GM23338 (cell line): ENCODE results near the gene PCDHGB3. TPM values are rescaled to one million over a fixed set of nuclear protein-coding genes. Genes with fewer than 3 reads are reported as not detected.

Experiments
- ATAC-seq: fragments of 200-7000 bp; cut with Tn5 transposase; 3 replicates; pipeline ENCODE4 v1.9.1; 2020
- DNase-seq: peaks from one replicate; pipeline ENCODE4 v3.0.0-alpha.2; 2015; ENCODE audit warnings: low spot score
- H2AFZ ChIP-seq: fragments of 200-600 bp; sonication (generic); 2 replicates; pipeline ENCODE4 v1.8.0; 2016; ENCODE audit warnings: antibody characterized with exemption, mild to moderate bottlenecking, moderate library complexity
- H3F3A ChIP-seq: fragments of 200-600 bp; sonication (generic); replicated peaks from 2 replicates; pipeline ENCODE4 v1.8.0; 2017; ENCODE audit warnings: antibody characterized with exemption, mixed run types, low read depth
- H3K27ac ChIP-seq: fragments of 200-600 bp; sonication (generic); 2 replicates; pipeline ENCODE4 v1.6.1; 2016; ENCODE audit warnings: low read depth
- H3K27me3 ChIP-seq: fragments of 200-600 bp; sonication (generic); 2 replicates; pipeline ENCODE4 v1.8.0; 2016; ENCODE audit warnings: mild to moderate bottlenecking, mixed run types, moderate library complexity; ENCODE audit not compliant: insufficient read depth
- H3K36me3 ChIP-seq: fragments of 200-600 bp; sonication (generic); 2 replicates; pipeline ENCODE4 v1.8.0; 2016; ENCODE audit warnings: mild to moderate bottlenecking; ENCODE audit not compliant: insufficient read depth
- H3K4me1 ChIP-seq: fragments of 200-600 bp; sonication (generic); 2 replicates; pipeline ENCODE4 v1.8.0; 2016; ENCODE audit warnings: mild to moderate bottlenecking, moderate library complexity; ENCODE audit not compliant: insufficient read depth
- H3K4me2 ChIP-seq: fragments of 200-600 bp; sonication (generic); 2 replicates; pipeline ENCODE4 v1.7.1; 2017; ENCODE audit warnings: mixed run types
- H3K4me3 ChIP-seq: fragments of 200-600 bp; sonication (generic); 2 replicates; pipeline ENCODE4 v1.6.1; 2016; ENCODE audit warnings: mixed run types
- H3K79me2 ChIP-seq: fragments of 200-600 bp; sonication (generic); replicated peaks from 2 replicates; pipeline ENCODE4 v1.8.0; 2017; ENCODE audit warnings: mild to moderate bottlenecking; ENCODE audit not compliant: insufficient read depth
- H3K9me2 ChIP-seq: fragments of 200-600 bp; sonication (generic); 2 replicates; pipeline ENCODE4 v1.8.0; 2017; ENCODE audit not compliant: insufficient read depth
- H4K20me1 ChIP-seq: fragments of 200-600 bp; sonication (generic); replicated peaks from 2 replicates; pipeline ENCODE4 v1.8.0; 2017; ENCODE audit warnings: mild to moderate bottlenecking; ENCODE audit not compliant: insufficient read depth
- H3K27ac Mint-ChIP-seq: 2 replicates; pipeline ENCODE4 v1.8.0; 2020; ENCODE audit warnings: inconsistent platforms, mild to moderate bottlenecking, moderate library complexity, mixed read lengths
- H3K27me3 Mint-ChIP-seq: 3 replicates; pipeline ENCODE4 v1.8.0; 2022; ENCODE audit warnings: low read depth, mild to moderate bottlenecking, moderate library complexity, mixed read lengths, inconsistent platforms; ENCODE audit not compliant: insufficient read depth, poor library complexity
- H3K36me3 Mint-ChIP-seq: 3 replicates; pipeline ENCODE4 v1.8.0; 2021; ENCODE audit warnings: low read depth, mild to moderate bottlenecking, inconsistent platforms, moderate library complexity, mixed read lengths
- H3K4me1 Mint-ChIP-seq: 3 replicates; pipeline ENCODE4 v1.8.0; 2020; ENCODE audit warnings: mild to moderate bottlenecking, inconsistent platforms, mixed read lengths
- H3K4me3 Mint-ChIP-seq: 3 replicates; pipeline ENCODE4 v1.8.0; 2021; ENCODE audit warnings: moderate library complexity, mild to moderate bottlenecking, inconsistent platforms, mixed read lengths
- H3K9me3 Mint-ChIP-seq: 3 replicates; pipeline ENCODE4 v1.8.0; 2020; ENCODE audit warnings: moderate library complexity, mild to moderate bottlenecking, inconsistent platforms, mixed read lengths
- CREB1 ChIP-seq: fragments of 250-450 bp; sonication (Bioruptor Pico); IDR thresholded peaks from 2 replicates; pipeline ENCODE4 v1.5.0; 2020; ENCODE audit warnings: low read depth, mild to moderate bottlenecking, moderate library complexity
- EZH2 ChIP-seq: fragments of 200-600 bp; sonication (generic); IDR thresholded peaks from one replicate; pipeline ENCODE4 v1.8.0; 2017; ENCODE audit warnings: antibody characterized with exemption, mild to moderate bottlenecking, low read depth; ENCODE audit not compliant: unreplicated experiment
- EZH2phosphoT487 ChIP-seq: fragments of 200-600 bp; sonication (generic); IDR thresholded peaks from one replicate; pipeline ENCODE4 v1.8.1; 2018; ENCODE audit warnings: antibody characterized with exemption; ENCODE audit not compliant: unreplicated experiment
- JUNB ChIP-seq: IDR thresholded peaks from one replicate; pipeline ENCODE4 v1.6.1; 2016; ENCODE audit warnings: antibody characterized with exemption; ENCODE audit not compliant: unreplicated experiment
- NANOG ChIP-seq: IDR thresholded peaks from 2 replicates; pipeline ENCODE4 v1.6.1; 2016; ENCODE audit warnings: antibody characterized with exemption, borderline replicate concordance
- POLR2AphosphoS5 ChIP-seq: IDR thresholded peaks from 2 replicates; pipeline ENCODE4 v1.6.1; 2016; ENCODE audit warnings: antibody characterized with exemption, low read depth
- STAT1 ChIP-seq: IDR thresholded peaks from one replicate; pipeline ENCODE4 v1.6.1; 2016; ENCODE audit warnings: antibody characterized with exemption; ENCODE audit not compliant: unreplicated experiment
- ZNF114 ChIP-seq: fragments of 250-450 bp; sonication (Bioruptor Pico); IDR thresholded peaks from 2 replicates; pipeline ENCODE4 v1.5.0; 2020; ENCODE audit warnings: mild to moderate bottlenecking, moderate library complexity
- ZNF331 ChIP-seq: fragments of 250-450 bp; sonication (Bioruptor Pico); IDR thresholded peaks from 2 replicates; pipeline ENCODE4 v1.5.0; 2020; ENCODE audit warnings: low read depth, mild to moderate bottlenecking, moderate library complexity
- polyA plus RNA-seq: library from polyadenylated mRNA; unstranded; fragments of >200 nt; fragmentation: Nextera tagmentation; extraction: Ambion mirVana; gene quantifications from 2 replicates; pipeline ENCODE4 v1.2.1, GENCODE V29; 2016
- total RNA-seq: library from RNA; depleted of rRNA; stranded (reverse); fragments of >200 nt; shearing (Covaris generic); gene quantifications from 2 replicates; pipeline ENCODE4 v1.2.3, GENCODE V29; 2014
- TF ChIP-seq, protein P1 (sequence below): fragments of 250-450 bp; sonication (Bioruptor Pico); IDR thresholded peaks from 2 replicates; pipeline ENCODE4 v1.5.0; 2020; ENCODE audit warnings: mild to moderate bottlenecking, moderate library complexity
- TF ChIP-seq, protein P2 (sequence below): IDR thresholded peaks from 2 replicates; pipeline ENCODE4 v1.6.1; 2016; ENCODE audit warnings: antibody characterized with exemption
- TF ChIP-seq, protein P3 (sequence below): IDR thresholded peaks from one replicate; pipeline ENCODE4 v1.6.1; 2018; ENCODE audit warnings: antibody characterized with exemption; ENCODE audit not compliant: unreplicated experiment
- TF ChIP-seq, protein P4 (sequence below), 2 experiments: fragments of 200-600 bp in 1 of 2; sonication (generic) in 1 of 2; conservative IDR thresholded peaks; 2 replicates each; pipeline versions ENCODE4 v1.5.1 to v1.6.1; 2016 to 2017; ENCODE audit warnings: antibody characterized with exemption in 2 of 2, low read depth in 2 of 2, mild to moderate bottlenecking in 2 of 2, moderate library complexity in 1 of 2

The PCDHGB3 gene
- total and polyA plus RNA-seq, 2 experiments from 2014 or later, result 0.24 to 5.8 TPM

DNA sequence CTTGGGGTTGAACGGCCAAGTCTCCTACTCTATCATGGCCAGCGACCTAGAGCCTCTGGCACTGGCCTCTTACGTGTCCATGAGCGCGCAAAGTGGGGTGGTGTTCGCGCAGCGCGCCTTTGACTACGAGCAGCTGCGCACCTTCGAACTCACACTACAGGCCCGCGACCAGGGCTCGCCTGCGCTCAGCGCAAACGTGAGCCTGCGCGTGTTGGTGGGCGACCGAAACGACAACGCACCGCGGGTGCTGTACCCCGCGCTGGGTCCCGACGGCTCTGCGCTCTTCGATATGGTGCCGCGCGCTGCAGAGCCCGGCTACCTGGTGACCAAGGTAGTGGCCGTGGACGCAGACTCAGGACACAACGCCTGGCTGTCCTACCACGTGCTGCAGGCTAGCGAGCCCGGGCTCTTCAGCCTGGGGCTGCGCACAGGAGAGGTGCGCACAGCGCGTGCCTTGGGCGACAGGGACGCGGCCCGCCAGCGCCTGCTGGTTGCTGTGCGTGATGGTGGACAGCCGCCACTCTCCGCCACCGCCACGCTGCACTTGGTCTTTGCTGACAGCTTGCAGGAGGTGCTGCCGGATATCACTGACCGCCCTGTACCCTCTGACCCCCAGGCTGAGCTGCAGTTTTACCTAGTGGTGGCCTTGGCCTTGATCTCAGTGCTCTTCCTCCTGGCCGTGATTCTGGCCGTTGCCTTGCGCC lies 29.7 kb downstream of the PCDHGB3 start:
- H3K36me3 Mint-ChIP-seq, result peaks cover 59% of the 10 kb centered on the region
- Histone ChIP-seq H3K9me2 (no peaks in the 10 kb centered on the region), H4K20me1 (no peaks in the 10 kb centered on the region), H3K36me3 (0 out of 2 replicates have a peak, but pooled peaks cover 11% of the 10 kb centered on the region), H3K79me2 (no peaks in the 10 kb centered on the region; the same call in 1 of the 2 replicates), H3K4me3 (no peak overlapping the region), H3K4me1 (no peaks in the 10 kb centered on the region), H3K27ac (no peak overlapping the region), H2AFZ (no peak overlapping the region), H3K27me3 (no peaks in the 10 kb centered on the region), H3K4me2 (no peak overlapping the region), H3F3A (no peaks in the 10 kb centered on the region)
- no peaks in the 10 kb centered on the region; the same call in 2 of the 3 replicates for H3K4me1 Mint-ChIP-seq
- H3K9me3 Mint-ChIP-seq, result peaks cover 73% of the 10 kb centered on the region
- TF ChIP-seq, protein P1, sequence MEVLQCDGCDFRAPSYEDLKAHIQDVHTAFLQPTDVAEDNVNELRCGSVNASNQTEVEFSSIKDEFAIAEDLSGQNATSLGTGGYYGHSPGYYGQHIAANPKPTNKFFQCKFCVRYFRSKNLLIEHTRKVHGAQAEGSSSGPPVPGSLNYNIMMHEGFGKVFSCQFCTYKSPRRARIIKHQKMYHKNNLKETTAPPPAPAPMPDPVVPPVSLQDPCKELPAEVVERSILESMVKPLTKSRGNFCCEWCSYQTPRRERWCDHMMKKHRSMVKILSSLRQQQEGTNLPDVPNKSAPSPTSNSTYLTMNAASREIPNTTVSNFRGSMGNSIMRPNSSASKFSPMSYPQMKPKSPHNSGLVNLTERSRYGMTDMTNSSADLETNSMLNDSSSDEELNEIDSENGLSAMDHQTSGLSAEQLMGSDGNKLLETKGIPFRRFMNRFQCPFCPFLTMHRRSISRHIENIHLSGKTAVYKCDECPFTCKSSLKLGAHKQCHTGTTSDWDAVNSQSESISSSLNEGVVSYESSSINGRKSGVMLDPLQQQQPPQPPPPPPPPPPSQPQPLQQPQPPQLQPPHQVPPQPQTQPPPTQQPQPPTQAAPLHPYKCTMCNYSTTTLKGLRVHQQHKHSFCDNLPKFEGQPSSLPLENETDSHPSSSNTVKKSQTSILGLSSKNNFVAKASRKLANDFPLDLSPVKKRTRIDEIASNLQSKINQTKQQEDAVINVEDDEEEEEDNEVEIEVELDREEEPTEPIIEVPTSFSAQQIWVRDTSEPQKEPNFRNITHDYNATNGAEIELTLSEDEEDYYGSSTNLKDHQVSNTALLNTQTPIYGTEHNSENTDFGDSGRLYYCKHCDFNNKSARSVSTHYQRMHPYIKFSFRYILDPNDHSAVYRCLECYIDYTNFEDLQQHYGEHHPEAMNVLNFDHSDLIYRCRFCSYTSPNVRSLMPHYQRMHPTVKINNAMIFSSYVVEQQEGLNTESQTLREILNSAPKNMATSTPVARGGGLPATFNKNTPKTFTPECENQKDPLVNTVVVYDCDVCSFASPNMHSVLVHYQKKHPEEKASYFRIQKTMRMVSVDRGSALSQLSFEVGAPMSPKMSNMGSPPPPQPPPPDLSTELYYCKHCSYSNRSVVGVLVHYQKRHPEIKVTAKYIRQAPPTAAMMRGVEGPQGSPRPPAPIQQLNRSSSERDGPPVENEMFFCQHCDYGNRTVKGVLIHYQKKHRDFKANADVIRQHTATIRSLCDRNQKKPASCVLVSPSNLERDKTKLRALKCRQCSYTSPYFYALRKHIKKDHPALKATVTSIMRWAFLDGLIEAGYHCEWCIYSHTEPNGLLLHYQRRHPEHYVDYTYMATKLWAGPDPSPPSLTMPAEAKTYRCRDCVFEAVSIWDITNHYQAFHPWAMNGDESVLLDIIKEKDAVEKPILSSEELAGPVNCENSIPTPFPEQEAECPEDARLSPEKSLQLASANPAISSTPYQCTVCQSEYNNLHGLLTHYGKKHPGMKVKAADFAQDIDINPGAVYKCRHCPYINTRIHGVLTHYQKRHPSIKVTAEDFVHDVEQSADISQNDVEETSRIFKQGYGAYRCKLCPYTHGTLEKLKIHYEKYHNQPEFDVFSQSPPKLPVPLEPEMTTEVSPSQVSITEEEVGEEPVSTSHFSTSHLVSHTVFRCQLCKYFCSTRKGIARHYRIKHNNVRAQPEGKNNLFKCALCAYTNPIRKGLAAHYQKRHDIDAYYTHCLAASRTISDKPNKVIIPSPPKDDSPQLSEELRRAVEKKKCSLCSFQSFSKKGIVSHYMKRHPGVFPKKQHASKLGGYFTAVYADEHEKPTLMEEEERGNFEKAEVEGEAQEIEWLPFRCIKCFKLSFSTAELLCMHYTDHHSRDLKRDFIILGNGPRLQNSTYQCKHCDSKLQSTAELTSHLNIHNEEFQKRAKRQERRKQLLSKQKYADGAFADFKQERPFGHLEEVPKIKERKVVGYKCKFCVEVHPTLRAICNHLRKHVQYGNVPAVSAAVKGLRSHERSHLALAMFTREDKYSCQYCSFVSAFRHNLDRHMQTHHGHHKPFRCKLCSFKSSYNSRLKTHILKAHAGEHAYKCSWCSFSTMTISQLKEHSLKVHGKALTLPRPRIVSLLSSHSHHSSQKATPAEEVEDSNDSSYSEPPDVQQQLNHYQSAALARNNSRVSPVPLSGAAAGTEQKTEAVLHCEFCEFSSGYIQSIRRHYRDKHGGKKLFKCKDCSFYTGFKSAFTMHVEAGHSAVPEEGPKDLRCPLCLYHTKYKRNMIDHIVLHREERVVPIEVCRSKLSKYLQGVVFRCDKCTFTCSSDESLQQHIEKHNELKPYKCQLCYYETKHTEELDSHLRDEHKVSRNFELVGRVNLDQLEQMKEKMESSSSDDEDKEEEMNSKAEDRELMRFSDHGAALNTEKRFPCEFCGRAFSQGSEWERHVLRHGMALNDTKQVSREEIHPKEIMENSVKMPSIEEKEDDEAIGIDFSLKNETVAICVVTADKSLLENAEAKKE (CRISPR knock-in tag), result no peak
- TF ChIP-seq STAT1, result no peak
- TF ChIP-seq CREB1 (CRISPR knock-in tag), result no peak
- no peak for TF ChIP-seq ZNF331 (CRISPR knock-in tag)
- TF ChIP-seq NANOG, result no peak
- no peak for TF ChIP-seq ZNF114 (CRISPR knock-in tag)
- TF ChIP-seq JUNB, result no peak
- TF ChIP-seq, protein P2, sequence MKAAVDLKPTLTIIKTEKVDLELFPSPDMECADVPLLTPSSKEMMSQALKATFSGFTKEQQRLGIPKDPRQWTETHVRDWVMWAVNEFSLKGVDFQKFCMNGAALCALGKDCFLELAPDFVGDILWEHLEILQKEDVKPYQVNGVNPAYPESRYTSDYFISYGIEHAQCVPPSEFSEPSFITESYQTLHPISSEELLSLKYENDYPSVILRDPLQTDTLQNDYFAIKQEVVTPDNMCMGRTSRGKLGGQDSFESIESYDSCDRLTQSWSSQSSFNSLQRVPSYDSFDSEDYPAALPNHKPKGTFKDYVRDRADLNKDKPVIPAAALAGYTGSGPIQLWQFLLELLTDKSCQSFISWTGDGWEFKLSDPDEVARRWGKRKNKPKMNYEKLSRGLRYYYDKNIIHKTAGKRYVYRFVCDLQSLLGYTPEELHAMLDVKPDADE, result no peak
- TF ChIP-seq EZH2phosphoT487, result no peak
- TF ChIP-seq, protein P3, sequence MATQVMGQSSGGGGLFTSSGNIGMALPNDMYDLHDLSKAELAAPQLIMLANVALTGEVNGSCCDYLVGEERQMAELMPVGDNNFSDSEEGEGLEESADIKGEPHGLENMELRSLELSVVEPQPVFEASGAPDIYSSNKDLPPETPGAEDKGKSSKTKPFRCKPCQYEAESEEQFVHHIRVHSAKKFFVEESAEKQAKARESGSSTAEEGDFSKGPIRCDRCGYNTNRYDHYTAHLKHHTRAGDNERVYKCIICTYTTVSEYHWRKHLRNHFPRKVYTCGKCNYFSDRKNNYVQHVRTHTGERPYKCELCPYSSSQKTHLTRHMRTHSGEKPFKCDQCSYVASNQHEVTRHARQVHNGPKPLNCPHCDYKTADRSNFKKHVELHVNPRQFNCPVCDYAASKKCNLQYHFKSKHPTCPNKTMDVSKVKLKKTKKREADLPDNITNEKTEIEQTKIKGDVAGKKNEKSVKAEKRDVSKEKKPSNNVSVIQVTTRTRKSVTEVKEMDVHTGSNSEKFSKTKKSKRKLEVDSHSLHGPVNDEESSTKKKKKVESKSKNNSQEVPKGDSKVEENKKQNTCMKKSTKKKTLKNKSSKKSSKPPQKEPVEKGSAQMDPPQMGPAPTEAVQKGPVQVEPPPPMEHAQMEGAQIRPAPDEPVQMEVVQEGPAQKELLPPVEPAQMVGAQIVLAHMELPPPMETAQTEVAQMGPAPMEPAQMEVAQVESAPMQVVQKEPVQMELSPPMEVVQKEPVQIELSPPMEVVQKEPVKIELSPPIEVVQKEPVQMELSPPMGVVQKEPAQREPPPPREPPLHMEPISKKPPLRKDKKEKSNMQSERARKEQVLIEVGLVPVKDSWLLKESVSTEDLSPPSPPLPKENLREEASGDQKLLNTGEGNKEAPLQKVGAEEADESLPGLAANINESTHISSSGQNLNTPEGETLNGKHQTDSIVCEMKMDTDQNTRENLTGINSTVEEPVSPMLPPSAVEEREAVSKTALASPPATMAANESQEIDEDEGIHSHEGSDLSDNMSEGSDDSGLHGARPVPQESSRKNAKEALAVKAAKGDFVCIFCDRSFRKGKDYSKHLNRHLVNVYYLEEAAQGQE, result no peak
- TF ChIP-seq, protein P4, sequence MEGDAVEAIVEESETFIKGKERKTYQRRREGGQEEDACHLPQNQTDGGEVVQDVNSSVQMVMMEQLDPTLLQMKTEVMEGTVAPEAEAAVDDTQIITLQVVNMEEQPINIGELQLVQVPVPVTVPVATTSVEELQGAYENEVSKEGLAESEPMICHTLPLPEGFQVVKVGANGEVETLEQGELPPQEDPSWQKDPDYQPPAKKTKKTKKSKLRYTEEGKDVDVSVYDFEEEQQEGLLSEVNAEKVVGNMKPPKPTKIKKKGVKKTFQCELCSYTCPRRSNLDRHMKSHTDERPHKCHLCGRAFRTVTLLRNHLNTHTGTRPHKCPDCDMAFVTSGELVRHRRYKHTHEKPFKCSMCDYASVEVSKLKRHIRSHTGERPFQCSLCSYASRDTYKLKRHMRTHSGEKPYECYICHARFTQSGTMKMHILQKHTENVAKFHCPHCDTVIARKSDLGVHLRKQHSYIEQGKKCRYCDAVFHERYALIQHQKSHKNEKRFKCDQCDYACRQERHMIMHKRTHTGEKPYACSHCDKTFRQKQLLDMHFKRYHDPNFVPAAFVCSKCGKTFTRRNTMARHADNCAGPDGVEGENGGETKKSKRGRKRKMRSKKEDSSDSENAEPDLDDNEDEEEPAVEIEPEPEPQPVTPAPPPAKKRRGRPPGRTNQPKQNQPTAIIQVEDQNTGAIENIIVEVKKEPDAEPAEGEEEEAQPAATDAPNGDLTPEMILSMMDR (conservative IDR thresholded peaks at IDR 0.05; ENCODE audit: low read depth in 2 of 2), result no peak
- no peak for TF ChIP-seq POLR2AphosphoS5
- no peak for TF ChIP-seq EZH2
- H3K4me3 Mint-ChIP-seq, result no peak overlapping the region
- no peak overlapping the region for H3K27ac Mint-ChIP-seq
- DNase-seq, result no peak
- no peak for ATAC-seq
- H3K27me3 Mint-ChIP-seq, result peaks cover 11% of the 10 kb centered on the region
